Lower lobe of right lung (tissue), 2 donors: ENCODE measurements around the gene ALDOB. TPM values are rescaled to one million over a fixed set of nuclear protein-coding genes. Genes with fewer than 3 reads are reported as not detected.
A peak's percentile ranks its signal among the peaks of the same experiment; 100 is the strongest.

Experiments used
- ATAC-seq, 2 donors: fragments of 200-7000 bp; cut with Tn5 transposase; one replicate each; pipeline ENCODE4 v1.9.1; 2020 to 2022; ENCODE audit warnings: mild to moderate bottlenecking in 2 of 2, moderate library complexity in 2 of 2
- DNase-seq: peaks from one replicate; pipeline ENCODE4 v3.0.0-alpha.2; 2020
- H3K27ac ChIP-seq: fragments of 200-600 bp; one replicate; pipeline ENCODE4 v1.8.0; 2022
- H3K27me3 ChIP-seq: fragments of 200-600 bp; one replicate; pipeline ENCODE4 v1.8.0; 2022; ENCODE audit warnings: low read depth
- H3K36me3 ChIP-seq: fragments of 200-600 bp; one replicate; pipeline ENCODE4 v1.8.0; 2022; ENCODE audit warnings: mild to moderate bottlenecking
- H3K4me1 ChIP-seq: fragments of 200-600 bp; one replicate; pipeline ENCODE4 v1.8.0; 2022
- H3K4me3 ChIP-seq: fragments of 200-600 bp; one replicate; pipeline ENCODE4 v1.8.0; 2022; ENCODE audit warnings: mild to moderate bottlenecking
- H3K9me3 ChIP-seq: fragments of 200-600 bp; one replicate; pipeline ENCODE4 v1.8.0; 2022
- CTCF ChIP-seq: fragments of 200-600 bp; IDR thresholded peaks from one replicate; pipeline ENCODE4 v1.8.0; 2022; ENCODE audit warnings: antibody characterized with exemption, mild to moderate bottlenecking
- intact Hi-C: fragments of 100-400 bp; cut with DNase I; formaldehyde crosslinking; loops from one replicate; pipeline ENCODE4 v1.11.0; 2022
- total RNA-seq: library from RNA; stranded (reverse); fragmentation: NEBNext Ultra II Directional; extraction: Animal tissue kit (Norgen Biotek cat#: 25700); gene quantifications from one replicate; pipeline ENCODE4 v1.2.1, GENCODE V29; 2021
- donor health status: DM: no; HTN: yes; CAD: no; lungs with severe emphysema.

The ALDOB gene
- total RNA-seq, 1 donor from 2014 or later, result 0.38 TPM

- DNase-seq, result no peak
- no peak for TF ChIP-seq CTCF
- Histone ChIP-seq H3K4me1 (no peaks in the 10 kb centered on the region), H3K9me3 (peaks cover 98% of the 10 kb centered on the region), H3K27ac (no peak overlapping the region), H3K36me3 (peaks cover 48% of the 10 kb centered on the region), H3K4me3 (no peak overlapping the region), H3K27me3 (no peaks in the 10 kb centered on the region)
- intact Hi-C loops, result no loop called here
- no peak for ATAC-seq
Observed at GRCh38 chr9:101408374-101409078, 27.0 kb downstream of the ALDOB start.

GRCh38 chr9:101403516-101404285 lies 31.9 kb downstream of the ALDOB start:
- Histone ChIP-seq H3K27me3 (no peaks in the 10 kb centered on the region), H3K27ac (no peak overlapping the region), H3K4me3 (no peak overlapping the region), H3K4me1 (peaks cover 24% of the 10 kb centered on the region), H3K9me3 (peaks cover 57% of the 10 kb centered on the region), H3K36me3 (peaks cover 75% of the 10 kb centered on the region)
- DNase-seq (no peak), ATAC-seq (no peak)
- no peak for TF ChIP-seq CTCF
- intact Hi-C loops, result no loop called here

DNA sequence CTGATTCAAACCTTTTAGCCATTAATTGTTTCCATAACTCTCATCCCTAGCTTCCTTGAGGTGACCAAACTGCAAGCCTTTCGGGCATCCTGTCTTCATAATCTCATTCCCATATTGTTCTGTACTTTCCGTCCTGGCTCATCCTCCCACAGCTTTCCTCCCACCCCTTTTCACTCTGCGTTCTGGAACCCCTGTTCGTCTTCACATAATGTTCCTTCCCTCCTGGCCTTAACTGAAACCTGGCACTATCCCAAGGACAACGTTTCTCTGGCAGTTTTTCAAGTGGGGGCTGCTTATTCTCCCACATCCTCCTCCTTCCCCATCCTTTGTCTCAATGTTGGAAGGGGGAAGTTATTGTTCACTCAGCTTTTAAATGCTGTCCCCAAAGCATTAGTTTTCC lies 35.5 kb downstream of the ALDOB start:
- Histone ChIP-seq H3K27me3 (no peaks in the 10 kb centered on the region), H3K27ac (no peak overlapping the region), H3K36me3 (peaks cover 47% of the 10 kb centered on the region), H3K4me3 (peak overlapping the region; percentile 78), H3K4me1 (peaks cover 44% of the 10 kb centered on the region), H3K9me3 (peaks cover 21% of the 10 kb centered on the region)
- no peak for DNase-seq
- intact Hi-C loops, result no loop called here
- ATAC-seq, result no peak
- no peak for TF ChIP-seq CTCF

- Histone ChIP-seq H3K27me3 (no peaks in the 10 kb centered on the region), H3K4me1 (peaks cover 44% of the 10 kb centered on the region), H3K9me3 (peaks cover 16% of the 10 kb centered on the region), H3K27ac (peak overlapping the region; percentile 91), H3K36me3 (peaks cover 42% of the 10 kb centered on the region), H3K4me3 (peak overlapping the region; percentile 78)
- intact Hi-C loops, result no loop called here
- no peak for TF ChIP-seq CTCF
- DNase-seq, result no peak
- no peak for ATAC-seq
Observed at GRCh38 chr9:101399643-101399970, 36.0 kb downstream of the ALDOB start.

- Histone ChIP-seq H3K36me3 (peaks cover 37% of the 10 kb centered on the region), H3K27ac (peak overlapping the region; percentile 91), H3K4me1 (peaks cover 44% of the 10 kb centered on the region), H3K9me3 (peaks cover 13% of the 10 kb centered on the region), H3K27me3 (no peaks in the 10 kb centered on the region), H3K4me3 (peak overlapping the region; percentile 78)
- TF ChIP-seq CTCF, result no peak
- ATAC-seq, result peak; percentile 42 to 51
- intact Hi-C loops, result no loop called here
- DNase-seq, result no peak
Observed at GRCh38 chr9:101398930-101399642, 36.5 kb downstream of the ALDOB start.
